ENCODE measurements around the gene ANO7.

The ANO7 gene

GRCh38 chr2:241228081-241228859 is 39.8 kb downstream of the ANO7 start:
- in situ Hi-C loops (cut with HindIII; ENCODE audit: low sequenced_read_pairs) = no loop called here
- no peak overlapping the region for H3K4me3 ChIP-seq (ENCODE audit: low read depth, low read length)
- TF ChIP-seq CTCF (IDR thresholded peaks at IDR 0.05; ENCODE audit: low read depth, low read length) = no peak
- no peak for DNase-seq (ENCODE audit: low read depth, low spot score)

DNA sequence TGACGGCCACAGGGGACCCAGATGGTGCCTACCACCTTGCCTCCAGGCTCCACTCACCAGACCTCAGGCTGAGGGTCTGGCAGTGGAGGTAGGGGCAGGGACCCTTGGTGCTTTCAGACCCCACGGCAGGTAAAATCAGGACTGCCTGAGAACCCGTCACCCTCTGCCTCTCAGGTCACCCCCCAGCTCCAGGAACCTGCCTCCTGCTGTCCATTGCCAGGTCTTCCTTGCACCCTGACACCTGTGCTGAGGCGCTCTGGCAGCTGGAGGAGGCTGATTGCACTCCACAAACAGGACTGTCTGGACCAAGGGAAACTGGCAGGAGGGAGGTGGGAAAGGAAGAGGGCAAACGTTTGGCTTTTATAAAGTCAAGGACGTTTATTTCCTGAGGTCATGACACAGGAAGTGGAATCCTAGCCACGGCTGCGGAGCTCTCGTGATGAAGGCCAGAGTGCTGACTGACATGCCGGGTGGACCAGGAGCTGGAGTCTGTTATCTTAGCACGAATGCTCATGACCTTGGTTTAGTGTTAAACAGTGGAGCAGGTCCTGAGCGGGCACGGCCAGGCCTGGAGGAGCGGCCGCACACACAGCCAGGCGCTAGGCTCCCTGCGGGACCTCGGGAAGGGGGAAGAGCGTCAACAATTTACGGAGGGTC is 40.5 kb downstream of the ANO7 start:
- no peak for TF ChIP-seq CTCF (IDR thresholded peaks at IDR 0.05; ENCODE audit: low read depth, low read length)

DNA sequence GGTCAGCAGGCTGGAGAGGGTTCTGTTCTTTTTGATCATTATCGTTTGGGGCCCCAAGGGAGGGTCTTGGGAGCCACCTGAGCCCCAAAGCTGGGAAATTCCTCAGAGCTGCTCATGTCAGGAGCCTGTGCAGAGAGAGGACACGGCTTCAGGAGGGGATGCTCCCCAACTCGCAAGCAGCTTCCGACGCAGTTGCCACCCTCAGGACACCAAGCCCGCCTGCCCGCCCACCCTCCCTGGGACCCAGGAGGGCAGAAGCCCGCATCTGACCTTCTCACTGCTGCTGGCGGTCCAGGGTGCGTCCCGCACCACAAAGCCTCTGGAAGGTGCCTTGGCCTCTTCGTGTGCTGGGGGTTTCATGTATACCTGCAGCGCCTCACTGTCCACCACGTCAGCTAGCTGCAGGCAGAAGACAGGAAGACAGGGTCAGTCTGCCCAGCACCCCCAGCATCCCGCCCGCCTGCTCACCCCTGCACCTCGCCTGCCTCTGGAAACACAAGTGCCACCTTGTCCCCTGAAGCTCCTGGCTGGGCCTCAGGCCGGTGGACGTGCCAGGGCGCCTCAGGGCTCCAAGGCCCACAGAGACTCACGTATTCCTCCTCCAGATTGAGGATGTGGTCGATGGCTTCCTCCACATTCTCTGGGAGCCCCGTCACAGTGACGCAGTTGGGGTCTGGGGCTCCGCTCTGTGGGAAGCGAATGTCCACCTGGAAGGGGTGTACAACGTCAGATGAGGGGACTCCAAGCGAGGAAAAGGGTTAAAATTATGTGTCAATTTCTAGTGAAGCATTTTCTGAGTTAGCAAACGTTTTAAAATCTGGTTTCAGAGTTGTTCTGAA is 41.3 kb downstream of the ANO7 start:
- no peak for TF ChIP-seq CTCF (IDR thresholded peaks at IDR 0.05; ENCODE audit: low read depth, low read length)
- no peak overlapping the region for H3K4me3 ChIP-seq (ENCODE audit: low read depth, low read length)
- no peak for DNase-seq (ENCODE audit: low read depth, low spot score)
- in situ Hi-C loops (cut with HindIII; ENCODE audit: low sequenced_read_pairs) = no loop called here

More for the DNA sequence above, 40.5 kb downstream of the ANO7 start:
- DNase-seq (ENCODE audit: low read depth, low spot score) = no peak
- H3K4me3 ChIP-seq (ENCODE audit: low read depth, low read length) = no peak overlapping the region
- in situ Hi-C loops (cut with HindIII; ENCODE audit: low sequenced_read_pairs) = no loop called here

DNA sequence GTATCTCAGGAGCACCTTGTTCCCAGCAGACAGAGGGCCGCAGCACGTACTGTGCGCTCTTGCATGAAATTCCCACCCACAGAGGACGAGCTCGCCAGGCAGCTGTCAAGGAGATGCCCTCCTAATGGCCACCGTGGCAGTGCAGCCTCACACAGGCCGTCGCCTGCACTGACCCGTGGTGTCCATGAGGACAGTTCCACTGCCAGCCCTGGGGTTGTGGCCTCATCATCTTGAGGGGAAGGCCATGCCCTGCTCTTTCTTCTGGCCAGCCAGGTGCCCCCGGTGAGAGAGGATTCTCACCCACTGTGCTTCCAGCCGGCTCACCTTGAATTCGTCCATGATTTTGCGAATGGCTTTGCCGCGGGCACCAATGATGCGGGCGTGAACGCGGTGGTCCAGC is 42.0 kb downstream of the ANO7 start:
- H3K4me3 ChIP-seq (ENCODE audit: low read depth, low read length) = no peak overlapping the region
- TF ChIP-seq CTCF (IDR thresholded peaks at IDR 0.05; ENCODE audit: low read depth, low read length) = no peak
- in situ Hi-C loops (cut with HindIII; ENCODE audit: low sequenced_read_pairs) = no loop called here
- no peak for DNase-seq (ENCODE audit: low read depth, low spot score)

GRCh38 chr2:241232736-241233575 is 44.5 kb downstream of the ANO7 start:
- H3K4me3 ChIP-seq (ENCODE audit: low read depth, low read length) = no peak overlapping the region
- DNase-seq (ENCODE audit: low read depth, low spot score) = no peak
- no peak for TF ChIP-seq CTCF (IDR thresholded peaks at IDR 0.05; ENCODE audit: low read depth, low read length)
- in situ Hi-C loops (cut with HindIII; ENCODE audit: low sequenced_read_pairs) = no loop called here

Measured in astrocyte of the spinal cord (primary cell).